Panc1 (cell line): ENCODE results near the gene ADAT1. TPM values are rescaled to one million over a fixed set of nuclear protein-coding genes. Genes with fewer than 3 reads are reported as not detected.

Experiments used
- ATAC-seq: fragments of 200-7000 bp; cut with Tn5 transposase; 2 replicates; pipeline ENCODE4 v1.9.1; 2020; ENCODE audit warnings: mild to moderate bottlenecking, moderate library complexity
- BruUV-seq: library from RNA; stranded (reverse); fragments of 400-500 nt; replicated peaks from 2 replicates; lab custom pipeline; 2021; lab: Mats Ljungman, UMichigan
- CTCF ChIA-PET: fragments of 300-600 bp; sonication (Branson Sonifier 250); formaldehyde crosslinking; loops from one replicate; lab custom pipeline; 2022; ENCODE audit warnings: antibody characterized with exemption; lab: Charles Lee
- POLR2A ChIA-PET: fragments of 300-600 bp; sonication (Branson Sonifier 250); formaldehyde crosslinking; loops from one replicate; lab custom pipeline; 2022; ENCODE audit warnings: antibody characterized with exemption; lab: Charles Lee
- DNase-seq: peaks from one replicate; pipeline ENCODE4 v3.0.0-alpha.2; 2010; ENCODE audit warnings: low read depth, low spot score
- H3K27ac ChIP-seq: 2 replicates; pipeline ENCODE4 v1.5.1; 2011; ENCODE audit warnings: mild to moderate bottlenecking, low read length, inconsistent platforms
- H3K27me3 ChIP-seq: fragments of 200-500 bp; sonication (Bioruptor generic); 2 replicates; pipeline ENCODE4 v1.6.0; 2014; ENCODE audit warnings: low read length, inconsistent platforms; ENCODE audit not compliant: control insufficient read depth, insufficient read depth
- H3K36me3 ChIP-seq: fragments of 200-500 bp; sonication (Bioruptor generic); 2 replicates; pipeline ENCODE4 v1.5.1; 2014; ENCODE audit warnings: inconsistent platforms, mild to moderate bottlenecking, low read length, moderate library complexity; ENCODE audit not compliant: control insufficient read depth, insufficient read depth
- H3K4me1 ChIP-seq: 2 replicates; pipeline ENCODE4 v1.5.1; 2011; ENCODE audit warnings: inconsistent platforms, mild to moderate bottlenecking, low read length, moderate library complexity; ENCODE audit not compliant: control insufficient read depth, insufficient read depth
- H3K4me3 ChIP-seq, 2 experiments: 2 replicates each; pipeline ENCODE4 v1.5.1; 2011 to 2012; ENCODE audit warnings: low read depth in 2 of 2, low read length in 2 of 2, mild to moderate bottlenecking in 2 of 2, inconsistent platforms in 1 of 2, moderate library complexity in 1 of 2
- H3K9me3 ChIP-seq: fragments of 200-500 bp; sonication (Bioruptor generic); 2 replicates; pipeline ENCODE4 v1.5.1; 2014; ENCODE audit warnings: low read depth, mild to moderate bottlenecking, inconsistent platforms, low read length, moderate library complexity; ENCODE audit not compliant: control insufficient read depth, insufficient read depth
- CTCF ChIP-seq: fragments of 450-650 bp; IDR thresholded peaks from 2 replicates; pipeline ENCODE4 v1.5.1; 2017; ENCODE audit warnings: mild to moderate bottlenecking
- POLR2AphosphoS5 ChIP-seq: IDR thresholded peaks from 2 replicates; pipeline ENCODE4 v1.6.1; 2012; ENCODE audit warnings: mild to moderate bottlenecking, low read depth, low read length, moderate library complexity
- REST ChIP-seq, 2 experiments: IDR thresholded peaks; 2 replicates each; pipeline ENCODE4 v1.6.1; 2011 to 2012; ENCODE audit warnings: low read depth in 2 of 2, control low read depth in 1 of 2, low read length in 1 of 2, mild to moderate bottlenecking in 1 of 2, moderate library complexity in 1 of 2; ENCODE audit not compliant: insufficient read depth in 1 of 2
- SIN3A ChIP-seq: IDR thresholded peaks from 2 replicates; pipeline ENCODE4 v1.6.1; 2012; ENCODE audit warnings: low read depth, mild to moderate bottlenecking, low read length, moderate library complexity, borderline replicate concordance; ENCODE audit not compliant: insufficient read depth
- TCF7L2 ChIP-seq: IDR thresholded peaks from 2 replicates; pipeline ENCODE4 v1.6.1; 2011; ENCODE audit warnings: mild to moderate bottlenecking, low read depth, low read length, inconsistent platforms
- in situ Hi-C: cut with HindIII; loops from 2 replicates; pipeline ENCODE4 v1.10.0; 2016; ENCODE audit warnings: low sequenced_read_pairs, low pct_unique_long_range_greater_than_20kb
- intact Hi-C: fragments of 100-400 bp; cut with micrococcal nuclease; formaldehyde crosslinking; loops from one replicate; pipeline ENCODE4 v1.10.0; 2022; ENCODE audit not compliant: unreplicated experiment
- total RNA-seq: library from RNA; stranded (reverse); gene quantifications from one replicate; pipeline ENCODE4 v1.2.1, GENCODE V29; 2021; ENCODE audit not compliant: unreplicated experiment

The ADAT1 gene
- total RNA-seq, 1 experiment from 2014 or later = 46.8 TPM

- BruUV-seq = no TSS peak
- Histone ChIP-seq H3K27ac (no peak overlapping the region), H3K4me1 (peaks cover under 1% of the 10 kb centered on the region; the same call in 1 of the 2 replicates), H3K9me3 (no peaks in the 10 kb centered on the region), H3K36me3 (peaks cover 6% of the 10 kb centered on the region; the same call in 1 of the 2 replicates), H3K4me3 (no peak overlapping the region), H3K27me3 (no peaks in the 10 kb centered on the region)
- no peak for DNase-seq
- in situ Hi-C loops = no loop called here
- no peak for ATAC-seq
- TF ChIP-seq REST (IDR thresholded peaks at IDR 0.05; ENCODE audit: insufficient read depth in 1 of 2, low read depth in 2 of 2, low read length in 1 of 2) (no peak), SIN3A (no peak), TCF7L2 (no peak), CTCF (no peak), POLR2AphosphoS5 (no peak)
- ChIA-PET CTCF (no interaction called here), POLR2A (no interaction called here)
- intact Hi-C loops = no loop called here
Observed at GRCh38 chr16:75616521-75617010, 6.5 kb downstream of the ADAT1 start.

GRCh38 chr16:75615619-75616018 lies 7.5 kb downstream of the ADAT1 start:
- DNase-seq (no peak), ATAC-seq (no peak)
- Histone ChIP-seq H3K4me1 (no peaks in the 10 kb centered on the region), H3K9me3 (no peaks in the 10 kb centered on the region), H3K27me3 (no peaks in the 10 kb centered on the region), H3K27ac (no peak overlapping the region), H3K4me3 (no peak overlapping the region), H3K36me3 (peaks cover 6% of the 10 kb centered on the region; the same call in 1 of the 2 replicates)
- TF ChIP-seq POLR2AphosphoS5 (no peak), CTCF (no peak), REST (IDR thresholded peaks at IDR 0.05; ENCODE audit: insufficient read depth in 1 of 2, low read depth in 2 of 2, low read length in 1 of 2) (no peak), TCF7L2 (no peak)
- ChIA-PET POLR2A (no interaction called here), CTCF (no interaction called here)
- in situ Hi-C loops (no loop called here), intact Hi-C loops (no loop called here)
- no TSS peak for BruUV-seq
